HepG2 (cell line): ENCODE measurements around the gene LTB4R2. TPM values are rescaled to one million over a fixed set of nuclear protein-coding genes. Genes with fewer than 3 reads are reported as not detected.

Experiments used
- CSRNP1 ChIP-seq: sonication (generic); formaldehyde crosslinking; IDR thresholded peaks from 2 replicates; pipeline ENCODE4 v1.8.1; 2023; ENCODE audit warnings: mild to moderate bottlenecking, missing genetic modification reagents
- E2F5 ChIP-seq: sonication (generic); formaldehyde crosslinking; conservative IDR thresholded peaks from 2 replicates; pipeline ENCODE4 v1.4.0; 2020; ENCODE audit warnings: missing genetic modification reagents
- KAT8 ChIP-seq: IDR thresholded peaks from 2 replicates; pipeline ENCODE4 v1.6.1; 2016; ENCODE audit warnings: missing genetic modification reagents, missing compliant biosample characterization
- KMT2B ChIP-seq: IDR thresholded peaks from 2 replicates; pipeline ENCODE4 v1.6.1; 2016; ENCODE audit warnings: missing genetic modification reagents, missing compliant biosample characterization
- MED13 ChIP-seq: sonication (generic); formaldehyde crosslinking; IDR thresholded peaks from 2 replicates; pipeline ENCODE4 v1.5.0; 2020; ENCODE audit warnings: missing genetic modification reagents
- MIER2 ChIP-seq: IDR thresholded peaks from 2 replicates; pipeline ENCODE4 v1.6.1; 2016; ENCODE audit warnings: missing biosample characterization, missing genetic modification reagents
- MTA1 ChIP-seq: sonication (generic); formaldehyde crosslinking; IDR thresholded peaks from 2 replicates; pipeline ENCODE4 v1.4.0; 2020; ENCODE audit warnings: missing genetic modification reagents, mild to moderate bottlenecking, borderline replicate concordance
- PCBP1 ChIP-seq: fragments of 200-400 bp; formaldehyde crosslinking; IDR thresholded peaks from 2 replicates; pipeline ENCODE4 v1.6.1; 2017; ENCODE audit warnings: mild to moderate bottlenecking, low read depth, low read length, borderline replicate concordance
- PHF21A ChIP-seq: sonication (generic); formaldehyde crosslinking; IDR thresholded peaks from 2 replicates; pipeline ENCODE4 v1.5.0; 2020; ENCODE audit warnings: mild to moderate bottlenecking, missing genetic modification reagents
- PITX1 ChIP-seq: sonication (generic); formaldehyde crosslinking; IDR thresholded peaks from 2 replicates; pipeline ENCODE4 v1.5.1; 2020; ENCODE audit warnings: mild to moderate bottlenecking, missing genetic modification reagents
- SPEN ChIP-seq: sonication (generic); formaldehyde crosslinking; IDR thresholded peaks from 2 replicates; pipeline ENCODE4 v1.5.1; 2020; ENCODE audit warnings: low read depth, mild to moderate bottlenecking, missing genetic modification reagents
- TOPORS ChIP-seq: sonication (generic); formaldehyde crosslinking; IDR thresholded peaks from 2 replicates; pipeline ENCODE4 v1.8.0; 2023; ENCODE audit warnings: mild to moderate bottlenecking, missing genetic modification reagents
- U2AF1 ChIP-seq: fragments of 200-400 bp; formaldehyde crosslinking; optimal IDR thresholded peaks from 2 replicates; pipeline ENCODE3; 2017; ENCODE audit warnings: mild to moderate bottlenecking, low read depth, low read length
- ZBTB46 ChIP-seq: sonication (generic); formaldehyde crosslinking; IDR thresholded peaks from 2 replicates; pipeline ENCODE4 v1.4.0; 2020; ENCODE audit warnings: mild to moderate bottlenecking, missing genetic modification reagents, borderline replicate concordance
- ZFP1 ChIP-seq: IDR thresholded peaks from 2 replicates; pipeline ENCODE4 v1.6.1; 2016
- ZMYM2 ChIP-seq: sonication (generic); formaldehyde crosslinking; IDR thresholded peaks from 2 replicates; pipeline ENCODE4 v1.8.0; 2022; ENCODE audit warnings: mild to moderate bottlenecking, missing genetic modification reagents
- ZNF207 ChIP-seq: fragments of 450-650 bp; IDR thresholded peaks from 2 replicates; pipeline ENCODE4 v1.6.1; 2016; ENCODE audit warnings: antibody characterized with exemption, borderline replicate concordance
- ZNF446 ChIP-seq: sonication (generic); formaldehyde crosslinking; IDR thresholded peaks from 2 replicates; pipeline ENCODE4 v1.5.0; 2020; ENCODE audit warnings: mild to moderate bottlenecking, missing genetic modification reagents
- ZNF460 ChIP-seq: sonication (generic); formaldehyde crosslinking; IDR thresholded peaks from 2 replicates; pipeline ENCODE4 v1.5.1; 2020; ENCODE audit warnings: missing genetic modification reagents, mild to moderate bottlenecking, borderline replicate concordance
- ZNF556 ChIP-seq: sonication (generic); formaldehyde crosslinking; IDR thresholded peaks from 2 replicates; pipeline ENCODE4 v1.4.0; 2020; ENCODE audit warnings: mild to moderate bottlenecking, missing genetic modification reagents, borderline replicate concordance
- ZNF615 ChIP-seq: sonication (generic); formaldehyde crosslinking; IDR thresholded peaks from 2 replicates; pipeline ENCODE4 v1.5.0; 2020; ENCODE audit warnings: mild to moderate bottlenecking, missing genetic modification reagents, borderline replicate concordance
- polyA plus RNA-seq, 8 experiments: library from polyadenylated mRNA; depleted of rRNA in 3 of 8; stranded (reverse) in 7 of 8; unstranded in 1 of 8; fragments of >200 nt; fragmentation: Illumina TruSeq in 4 of 8; extraction: Trizol in 4 of 8; gene quantifications; 2 replicates each; pipeline versions ENCODE4 v1.2.1 to v1.2.3, GENCODE V29; 2011 to 2016; ENCODE audit warnings: low read depth in 4 of 8, missing spikeins in 1 of 8, mixed read lengths in 1 of 8; ENCODE audit not compliant: insufficient read depth in 1 of 8
- total RNA-seq, 5 experiments: library from RNA; depleted of rRNA; stranded (reverse); fragments of >200 nt; fragmentation: Illumina TruSeq; extraction: Trizol; gene quantifications; 2 replicates each; pipeline ENCODE4 v1.2.3, GENCODE V29; 2016; ENCODE audit warnings: low read depth in 1 of 5
- TF ChIP-seq, protein P1 (sequence below): sonication (generic); formaldehyde crosslinking; conservative IDR thresholded peaks from 2 replicates; pipeline ENCODE4 v1.8.1; 2023; ENCODE audit warnings: missing genetic modification reagents
- TF ChIP-seq, protein P2 (sequence below): sonication (generic); formaldehyde crosslinking; IDR thresholded peaks from 2 replicates; pipeline ENCODE4 v1.9.0; 2021; ENCODE audit warnings: missing genetic modification reagents, mild to moderate bottlenecking, borderline replicate concordance

The LTB4R2 gene
- total and polyA plus RNA-seq, 2 of the 13 experiments (the other 11 are each of a cell fraction or from before 2014, with no cell fraction given) = 3.9 to 6.9 TPM

GRCh38 chr14:24343795-24344660, 34.1 kb downstream of the LTB4R2 start (continued):
- TF ChIP-seq, protein P1, sequence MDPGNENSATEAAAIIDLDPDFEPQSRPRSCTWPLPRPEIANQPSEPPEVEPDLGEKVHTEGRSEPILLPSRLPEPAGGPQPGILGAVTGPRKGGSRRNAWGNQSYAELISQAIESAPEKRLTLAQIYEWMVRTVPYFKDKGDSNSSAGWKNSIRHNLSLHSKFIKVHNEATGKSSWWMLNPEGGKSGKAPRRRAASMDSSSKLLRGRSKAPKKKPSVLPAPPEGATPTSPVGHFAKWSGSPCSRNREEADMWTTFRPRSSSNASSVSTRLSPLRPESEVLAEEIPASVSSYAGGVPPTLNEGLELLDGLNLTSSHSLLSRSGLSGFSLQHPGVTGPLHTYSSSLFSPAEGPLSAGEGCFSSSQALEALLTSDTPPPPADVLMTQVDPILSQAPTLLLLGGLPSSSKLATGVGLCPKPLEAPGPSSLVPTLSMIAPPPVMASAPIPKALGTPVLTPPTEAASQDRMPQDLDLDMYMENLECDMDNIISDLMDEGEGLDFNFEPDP = no peak
- TF ChIP-seq CSRNP1 (no peak), SPEN (peak; percentile 46; the same call in 1 of the 2 replicates), MIER2 (CRISPR knock-in tag) (no peak), PITX1 (0 out of 2 replicates have a peak, but pooled peaks have one; percentile 48), KAT8 (peak; percentile 31; the same call in 1 of the 2 replicates), MED13 (no peak), PCBP1 (no peak), ZBTB46 (CRISPR knock-in tag) (no peak), ZNF556 (CRISPR knock-in tag) (peak; percentile 89; the same call in 1 of the 2 replicates), PHF21A (CRISPR knock-in tag) (no peak), ZMYM2 (CRISPR knock-in tag) (no peak), ZFP1 (CRISPR knock-in tag) (no peak; the same call in 1 of the 2 replicates), KMT2B (CRISPR knock-in tag) (no peak), TOPORS (CRISPR knock-in tag) (no peak), E2F5 (CRISPR knock-in tag) (no peak), ZNF446 (no peak), U2AF1 (no peak), ZNF615 (CRISPR knock-in tag) (no peak), ZNF460 (CRISPR knock-in tag) (no peak), MTA1 (CRISPR knock-in tag) (no peak; the same call in 1 of the 2 replicates), ZNF207 (no peak)
- TF ChIP-seq, protein P2, sequence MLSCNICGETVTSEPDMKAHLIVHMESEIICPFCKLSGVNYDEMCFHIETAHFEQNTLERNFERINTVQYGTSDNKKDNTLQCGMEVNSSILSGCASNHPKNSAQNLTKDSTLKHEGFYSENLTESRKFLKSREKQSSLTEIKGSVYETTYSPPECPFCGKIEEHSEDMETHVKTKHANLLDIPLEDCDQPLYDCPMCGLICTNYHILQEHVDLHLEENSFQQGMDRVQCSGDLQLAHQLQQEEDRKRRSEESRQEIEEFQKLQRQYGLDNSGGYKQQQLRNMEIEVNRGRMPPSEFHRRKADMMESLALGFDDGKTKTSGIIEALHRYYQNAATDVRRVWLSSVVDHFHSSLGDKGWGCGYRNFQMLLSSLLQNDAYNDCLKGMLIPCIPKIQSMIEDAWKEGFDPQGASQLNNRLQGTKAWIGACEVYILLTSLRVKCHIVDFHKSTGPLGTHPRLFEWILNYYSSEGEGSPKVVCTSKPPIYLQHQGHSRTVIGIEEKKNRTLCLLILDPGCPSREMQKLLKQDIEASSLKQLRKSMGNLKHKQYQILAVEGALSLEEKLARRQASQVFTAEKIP (CRISPR knock-in tag) = no peak
